H1 (cell line): Measurements from ENCODE around the gene FZD8.

Experiments
- ASH2L ChIP-seq: fragments of 200-600, 300-600 bp; sonication (generic); IDR thresholded peaks from one replicate; pipeline ENCODE4 v1.7.1; 2017; ENCODE audit warnings: low read length
- BRCA1 ChIP-seq: IDR thresholded peaks from 2 replicates; pipeline ENCODE4 v1.6.1; 2012; ENCODE audit warnings: low read depth, low read length, improper control_type of control experiment
- EP300 ChIP-seq, 2 experiments: IDR thresholded peaks; 1 replicate in 1 of 2; 2 replicates in 1 of 2; pipeline ENCODE4 v1.6.1; 2011 to 2012; ENCODE audit warnings: low read depth in 2 of 2, low read length in 2 of 2, mild to moderate bottlenecking in 2 of 2, borderline replicate concordance in 1 of 2, inconsistent platforms in 1 of 2, moderate library complexity in 1 of 2
- KDM5A ChIP-seq: fragments of 200-600 bp; IDR thresholded peaks from 2 replicates; pipeline ENCODE4 v1.7.1; 2012; ENCODE audit warnings: mild to moderate bottlenecking, low read length, inconsistent platforms, mixed read lengths
- MAFK ChIP-seq: IDR thresholded peaks from 2 replicates; pipeline ENCODE4 v1.6.1; 2012; ENCODE audit warnings: low read depth, mild to moderate bottlenecking, improper control_type of control experiment, low read length
- POLR2A ChIP-seq, 2 experiments: IDR thresholded peaks; 1 replicate in 1 of 2; 2 replicates in 1 of 2; pipeline ENCODE4 v1.6.1; 2011; ENCODE audit warnings: low read depth in 2 of 2, low read length in 2 of 2, mild to moderate bottlenecking in 2 of 2; ENCODE audit errors: control extremely low read depth in 1 of 2
- POLR2AphosphoS5 ChIP-seq: IDR thresholded peaks from 2 replicates; pipeline ENCODE4 v1.6.1; 2011; ENCODE audit warnings: low read depth, low read length
- TF ChIP-seq, protein P1 (sequence below), 3 experiments: IDR thresholded peaks; 1 replicate in 2 of 3; 2 replicates in 1 of 3; pipeline versions ENCODE4 v1.5.1 to v1.6.1; 2011; ENCODE audit warnings: low read length in 3 of 3, mild to moderate bottlenecking in 3 of 3, inconsistent platforms in 2 of 3, low read depth in 1 of 3, moderate library complexity in 1 of 3; ENCODE audit not compliant: insufficient read depth in 1 of 3; ENCODE audit errors: control extremely low read depth in 1 of 3
- TF ChIP-seq, protein P2 (sequence below): IDR thresholded peaks from 2 replicates; pipeline ENCODE4 v1.6.1; 2012; ENCODE audit warnings: inconsistent platforms

GRCh38 chr10:35592441-35592840 is 49.7 kb downstream of the FZD8 start:
- TF ChIP-seq, protein P1, sequence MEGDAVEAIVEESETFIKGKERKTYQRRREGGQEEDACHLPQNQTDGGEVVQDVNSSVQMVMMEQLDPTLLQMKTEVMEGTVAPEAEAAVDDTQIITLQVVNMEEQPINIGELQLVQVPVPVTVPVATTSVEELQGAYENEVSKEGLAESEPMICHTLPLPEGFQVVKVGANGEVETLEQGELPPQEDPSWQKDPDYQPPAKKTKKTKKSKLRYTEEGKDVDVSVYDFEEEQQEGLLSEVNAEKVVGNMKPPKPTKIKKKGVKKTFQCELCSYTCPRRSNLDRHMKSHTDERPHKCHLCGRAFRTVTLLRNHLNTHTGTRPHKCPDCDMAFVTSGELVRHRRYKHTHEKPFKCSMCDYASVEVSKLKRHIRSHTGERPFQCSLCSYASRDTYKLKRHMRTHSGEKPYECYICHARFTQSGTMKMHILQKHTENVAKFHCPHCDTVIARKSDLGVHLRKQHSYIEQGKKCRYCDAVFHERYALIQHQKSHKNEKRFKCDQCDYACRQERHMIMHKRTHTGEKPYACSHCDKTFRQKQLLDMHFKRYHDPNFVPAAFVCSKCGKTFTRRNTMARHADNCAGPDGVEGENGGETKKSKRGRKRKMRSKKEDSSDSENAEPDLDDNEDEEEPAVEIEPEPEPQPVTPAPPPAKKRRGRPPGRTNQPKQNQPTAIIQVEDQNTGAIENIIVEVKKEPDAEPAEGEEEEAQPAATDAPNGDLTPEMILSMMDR (IDR thresholded peaks at IDR 0.05; ENCODE audit: control extremely low read depth in 1 of 3, insufficient read depth in 1 of 3, low read depth in 1 of 3, low read length in 3 of 3): no peak
- TF ChIP-seq, protein P2, sequence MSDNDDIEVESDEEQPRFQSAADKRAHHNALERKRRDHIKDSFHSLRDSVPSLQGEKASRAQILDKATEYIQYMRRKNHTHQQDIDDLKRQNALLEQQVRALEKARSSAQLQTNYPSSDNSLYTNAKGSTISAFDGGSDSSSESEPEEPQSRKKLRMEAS: no peak
- TF ChIP-seq MAFK (no peak), BRCA1 (no peak), POLR2AphosphoS5 (no peak), EP300 (IDR thresholded peaks at IDR 0.05; ENCODE audit: borderline replicate concordance in 1 of 2, low read depth in 2 of 2, low read length in 2 of 2) (no peak), KDM5A (no peak), POLR2A (IDR thresholded peaks at IDR 0.05; ENCODE audit: control extremely low read depth in 1 of 2, low read depth in 2 of 2, low read length in 2 of 2) (no peak), ASH2L (no peak)
